HepG2 (cell line): ENCODE data around the gene MAP3K5. TPM values are rescaled to one million over a fixed set of nuclear protein-coding genes. Genes with fewer than 3 reads are reported as not detected.

Source experiments
- CBX2 ChIP-seq, 2 experiments: fragments of 200-600 bp in 1 of 2; sonication (generic); formaldehyde crosslinking in 1 of 2; IDR thresholded peaks; 2 replicates each; pipeline versions ENCODE4 v1.7.0 to v1.8.1; 2018 to 2022; ENCODE audit warnings: low read depth in 2 of 2, low read length in 1 of 2, mild to moderate bottlenecking in 1 of 2, missing genetic modification reagents in 1 of 2
- ERF ChIP-seq: IDR thresholded peaks from 2 replicates; pipeline ENCODE4 v1.6.1; 2018; ENCODE audit warnings: missing biosample characterization, missing genetic modification reagents
- GABPA ChIP-seq, 2 experiments: IDR thresholded peaks; 2 replicates each; pipeline ENCODE4 v1.6.1; 2011 to 2016; ENCODE audit warnings: low read depth in 2 of 2, low read length in 1 of 2, missing biosample characterization in 1 of 2, missing genetic modification characterization in 1 of 2
- KDM2A ChIP-seq: sonication (generic); formaldehyde crosslinking; IDR thresholded peaks from 2 replicates; pipeline ENCODE4 v1.4.0; 2020; ENCODE audit warnings: low read depth, missing genetic modification reagents, borderline replicate concordance
- KDM4B ChIP-seq: sonication (generic); formaldehyde crosslinking; IDR thresholded peaks from 2 replicates; pipeline ENCODE4 v1.4.0; 2020; ENCODE audit warnings: missing genetic modification reagents
- NFKB2 ChIP-seq: sonication (generic); formaldehyde crosslinking; IDR thresholded peaks from 2 replicates; pipeline ENCODE4 v1.4.0; 2020; ENCODE audit warnings: missing genetic modification reagents, borderline replicate concordance
- PAWR ChIP-seq: sonication (generic); formaldehyde crosslinking; IDR thresholded peaks from 2 replicates; pipeline ENCODE4 v1.4.0; 2020; ENCODE audit warnings: missing genetic modification reagents, mild to moderate bottlenecking, borderline replicate concordance
- TMF1 ChIP-seq: sonication (generic); formaldehyde crosslinking; IDR thresholded peaks from 2 replicates; pipeline ENCODE4 v1.8.1; 2022; ENCODE audit warnings: low read depth, missing genetic modification reagents
- ZNF337 ChIP-seq: sonication (generic); formaldehyde crosslinking; IDR thresholded peaks from 2 replicates; pipeline ENCODE4 v1.5.1; 2020; ENCODE audit warnings: missing genetic modification reagents, low read depth, mild to moderate bottlenecking, borderline replicate concordance
- ZNF451 ChIP-seq: sonication (generic); formaldehyde crosslinking; IDR thresholded peaks from 2 replicates; pipeline ENCODE4 v1.5.0; 2020; ENCODE audit warnings: mild to moderate bottlenecking, missing genetic modification reagents
- ZNF589 ChIP-seq: sonication (generic); formaldehyde crosslinking; conservative IDR thresholded peaks from 2 replicates; pipeline ENCODE4 v1.8.0; 2022; ENCODE audit warnings: mild to moderate bottlenecking, moderate library complexity, missing genetic modification reagents
- ZSCAN12 ChIP-seq: sonication (generic); formaldehyde crosslinking; IDR thresholded peaks from 2 replicates; pipeline ENCODE4 v1.9.0; 2021; ENCODE audit warnings: mild to moderate bottlenecking, missing genetic modification reagents
- polyA plus RNA-seq, 8 experiments: library from polyadenylated mRNA; depleted of rRNA in 3 of 8; stranded (reverse) in 7 of 8; unstranded in 1 of 8; fragments of >200 nt; fragmentation: Illumina TruSeq in 4 of 8; extraction: Trizol in 4 of 8; gene quantifications; 2 replicates each; pipeline versions ENCODE4 v1.2.1 to v1.2.3, GENCODE V29; 2011 to 2016; ENCODE audit warnings: low read depth in 4 of 8, missing spikeins in 1 of 8, mixed read lengths in 1 of 8; ENCODE audit not compliant: insufficient read depth in 1 of 8
- total RNA-seq, 5 experiments: library from RNA; depleted of rRNA; stranded (reverse); fragments of >200 nt; fragmentation: Illumina TruSeq; extraction: Trizol; gene quantifications; 2 replicates each; pipeline ENCODE4 v1.2.3, GENCODE V29; 2016; ENCODE audit warnings: low read depth in 1 of 5
- TF ChIP-seq, protein P1 (sequence below): sonication (generic); formaldehyde crosslinking; IDR thresholded peaks from 2 replicates; pipeline ENCODE4 v1.8.1; 2023; ENCODE audit warnings: mild to moderate bottlenecking, missing genetic modification reagents
- TF ChIP-seq, protein P2 (sequence below): sonication (generic); formaldehyde crosslinking; IDR thresholded peaks from 2 replicates; pipeline ENCODE4 v1.5.0; 2020; ENCODE audit warnings: mild to moderate bottlenecking, missing genetic modification reagents
- TF ChIP-seq, protein P3 (sequence below): sonication (generic); formaldehyde crosslinking; IDR thresholded peaks from 2 replicates; pipeline ENCODE4 v1.8.0; 2022; ENCODE audit warnings: mild to moderate bottlenecking, missing genetic modification reagents
- TF ChIP-seq, protein P4 (sequence below): sonication (generic); formaldehyde crosslinking; IDR thresholded peaks from 2 replicates; pipeline ENCODE4 v1.4.0; 2020; ENCODE audit warnings: missing genetic modification reagents
- TF ChIP-seq, protein P5 (sequence below): sonication (generic); formaldehyde crosslinking; IDR thresholded peaks from 2 replicates; pipeline ENCODE4 v1.5.1; 2020; ENCODE audit warnings: missing genetic modification reagents, mild to moderate bottlenecking, borderline replicate concordance

The MAP3K5 gene
- total and polyA plus RNA-seq, 2 of the 13 experiments (the other 11 are each of a cell fraction or from before 2014, with no cell fraction given): not detected

- no peak for TF ChIP-seq ERF
- TF ChIP-seq KDM2A: no peak
- TF ChIP-seq, protein P1, sequence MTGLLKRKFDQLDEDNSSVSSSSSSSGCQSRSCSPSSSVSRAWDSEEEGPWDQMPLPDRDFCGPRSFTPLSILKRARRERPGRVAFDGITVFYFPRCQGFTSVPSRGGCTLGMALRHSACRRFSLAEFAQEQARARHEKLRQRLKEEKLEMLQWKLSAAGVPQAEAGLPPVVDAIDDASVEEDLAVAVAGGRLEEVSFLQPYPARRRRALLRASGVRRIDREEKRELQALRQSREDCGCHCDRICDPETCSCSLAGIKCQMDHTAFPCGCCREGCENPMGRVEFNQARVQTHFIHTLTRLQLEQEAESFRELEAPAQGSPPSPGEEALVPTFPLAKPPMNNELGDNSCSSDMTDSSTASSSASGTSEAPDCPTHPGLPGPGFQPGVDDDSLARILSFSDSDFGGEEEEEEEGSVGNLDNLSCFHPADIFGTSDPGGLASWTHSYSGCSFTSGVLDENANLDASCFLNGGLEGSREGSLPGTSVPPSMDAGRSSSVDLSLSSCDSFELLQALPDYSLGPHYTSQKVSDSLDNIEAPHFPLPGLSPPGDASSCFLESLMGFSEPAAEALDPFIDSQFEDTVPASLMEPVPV (CRISPR knock-in tag): peak; percentile 36; the same call in 1 of the 2 replicates
- no peak for TF ChIP-seq ZSCAN12 (CRISPR knock-in tag)
- TF ChIP-seq ZNF451 (CRISPR knock-in tag): 0 out of 2 replicates have a peak, but pooled peaks have one; percentile 44
- no peak for TF ChIP-seq PAWR (CRISPR knock-in tag)
- peak; percentile 83; the same call in 1 of the 2 replicates for TF ChIP-seq TMF1 (CRISPR knock-in tag)
- TF ChIP-seq, protein P2, sequence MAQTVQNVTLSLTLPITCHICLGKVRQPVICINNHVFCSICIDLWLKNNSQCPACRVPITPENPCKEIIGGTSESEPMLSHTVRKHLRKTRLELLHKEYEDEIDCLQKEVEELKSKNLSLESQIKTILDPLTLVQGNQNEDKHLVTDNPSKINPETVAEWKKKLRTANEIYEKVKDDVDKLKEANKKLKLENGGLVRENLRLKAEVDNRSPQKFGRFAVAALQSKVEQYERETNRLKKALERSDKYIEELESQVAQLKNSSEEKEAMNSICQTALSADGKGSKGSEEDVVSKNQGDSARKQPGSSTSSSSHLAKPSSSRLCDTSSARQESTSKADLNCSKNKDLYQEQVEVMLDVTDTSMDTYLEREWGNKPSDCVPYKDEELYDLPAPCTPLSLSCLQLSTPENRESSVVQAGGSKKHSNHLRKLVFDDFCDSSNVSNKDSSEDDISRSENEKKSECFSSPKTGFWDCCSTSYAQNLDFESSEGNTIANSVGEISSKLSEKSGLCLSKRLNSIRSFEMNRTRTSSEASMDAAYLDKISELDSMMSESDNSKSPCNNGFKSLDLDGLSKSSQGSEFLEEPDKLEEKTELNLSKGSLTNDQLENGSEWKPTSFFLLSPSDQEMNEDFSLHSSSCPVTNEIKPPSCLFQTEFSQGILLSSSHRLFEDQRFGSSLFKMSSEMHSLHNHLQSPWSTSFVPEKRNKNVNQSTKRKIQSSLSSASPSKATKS (CRISPR knock-in tag): no peak
- no peak for TF ChIP-seq ZNF589 (CRISPR knock-in tag)
- no peak for TF ChIP-seq CBX2 (IDR thresholded peaks at IDR 0.05; ENCODE audit: low read depth, low read length)
- peak; percentile 33; the same call in 1 of the 2 replicates for TF ChIP-seq CBX2 (CRISPR knock-in tag; IDR thresholded peaks at IDR 0.05; ENCODE audit: low read depth)
- no peak for TF ChIP-seq ZNF337
- TF ChIP-seq, protein P3, sequence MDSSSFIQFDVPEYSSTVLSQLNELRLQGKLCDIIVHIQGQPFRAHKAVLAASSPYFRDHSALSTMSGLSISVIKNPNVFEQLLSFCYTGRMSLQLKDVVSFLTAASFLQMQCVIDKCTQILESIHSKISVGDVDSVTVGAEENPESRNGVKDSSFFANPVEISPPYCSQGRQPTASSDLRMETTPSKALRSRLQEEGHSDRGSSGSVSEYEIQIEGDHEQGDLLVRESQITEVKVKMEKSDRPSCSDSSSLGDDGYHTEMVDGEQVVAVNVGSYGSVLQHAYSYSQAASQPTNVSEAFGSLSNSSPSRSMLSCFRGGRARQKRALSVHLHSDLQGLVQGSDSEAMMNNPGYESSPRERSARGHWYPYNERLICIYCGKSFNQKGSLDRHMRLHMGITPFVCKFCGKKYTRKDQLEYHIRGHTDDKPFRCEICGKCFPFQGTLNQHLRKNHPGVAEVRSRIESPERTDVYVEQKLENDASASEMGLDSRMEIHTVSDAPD (CRISPR knock-in tag): 0 out of 2 replicates have a peak, but pooled peaks have one; percentile 19
- TF ChIP-seq GABPA (IDR thresholded peaks at IDR 0.05; ENCODE audit: low read depth, low read length): peak; percentile 26; the same call in 1 of the 2 replicates
- no peak for TF ChIP-seq GABPA (CRISPR knock-in tag; IDR thresholded peaks at IDR 0.05; ENCODE audit: low read depth)
- TF ChIP-seq NFKB2 (CRISPR knock-in tag): peak; percentile 25; the same call in 1 of the 2 replicates
- TF ChIP-seq, protein P4, sequence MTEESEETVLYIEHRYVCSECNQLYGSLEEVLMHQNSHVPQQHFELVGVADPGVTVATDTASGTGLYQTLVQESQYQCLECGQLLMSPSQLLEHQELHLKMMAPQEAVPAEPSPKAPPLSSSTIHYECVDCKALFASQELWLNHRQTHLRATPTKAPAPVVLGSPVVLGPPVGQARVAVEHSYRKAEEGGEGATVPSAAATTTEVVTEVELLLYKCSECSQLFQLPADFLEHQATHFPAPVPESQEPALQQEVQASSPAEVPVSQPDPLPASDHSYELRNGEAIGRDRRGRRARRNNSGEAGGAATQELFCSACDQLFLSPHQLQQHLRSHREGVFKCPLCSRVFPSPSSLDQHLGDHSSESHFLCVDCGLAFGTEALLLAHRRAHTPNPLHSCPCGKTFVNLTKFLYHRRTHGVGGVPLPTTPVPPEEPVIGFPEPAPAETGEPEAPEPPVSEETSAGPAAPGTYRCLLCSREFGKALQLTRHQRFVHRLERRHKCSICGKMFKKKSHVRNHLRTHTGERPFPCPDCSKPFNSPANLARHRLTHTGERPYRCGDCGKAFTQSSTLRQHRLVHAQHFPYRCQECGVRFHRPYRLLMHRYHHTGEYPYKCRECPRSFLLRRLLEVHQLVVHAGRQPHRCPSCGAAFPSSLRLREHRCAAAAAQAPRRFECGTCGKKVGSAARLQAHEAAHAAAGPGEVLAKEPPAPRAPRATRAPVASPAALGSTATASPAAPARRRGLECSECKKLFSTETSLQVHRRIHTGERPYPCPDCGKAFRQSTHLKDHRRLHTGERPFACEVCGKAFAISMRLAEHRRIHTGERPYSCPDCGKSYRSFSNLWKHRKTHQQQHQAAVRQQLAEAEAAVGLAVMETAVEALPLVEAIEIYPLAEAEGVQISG (CRISPR knock-in tag): peak; percentile 71
- TF ChIP-seq, protein P5, sequence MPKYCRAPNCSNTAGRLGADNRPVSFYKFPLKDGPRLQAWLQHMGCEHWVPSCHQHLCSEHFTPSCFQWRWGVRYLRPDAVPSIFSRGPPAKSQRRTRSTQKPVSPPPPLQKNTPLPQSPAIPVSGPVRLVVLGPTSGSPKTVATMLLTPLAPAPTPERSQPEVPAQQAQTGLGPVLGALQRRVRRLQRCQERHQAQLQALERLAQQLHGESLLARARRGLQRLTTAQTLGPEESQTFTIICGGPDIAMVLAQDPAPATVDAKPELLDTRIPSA (CRISPR knock-in tag): 0 out of 2 replicates have a peak, but pooled peaks have one; percentile 26
- TF ChIP-seq KDM4B: no peak
These were observed 241.8 kb downstream of the MAP3K5 start, which contains the start of gene MAP7 (continued) for GRCh38 chr6:136550330-136551071.
